HG02840 (cell line): ENCODE data around the gene VSIR.
A peak's percentile ranks its signal among the peaks of the same experiment; 100 is the strongest.

Source experiments
- ATAC-seq: cut with Tn5 transposase; IDR thresholded peaks from one replicate; pipeline ENCODE4 v1.9.1; 2021; ENCODE audit warnings: mild to moderate bottlenecking, moderate library complexity, moderate number of reproducible peaks; ENCODE audit not compliant: unreplicated experiment, low FRiP score

Gene VSIR

DNA sequence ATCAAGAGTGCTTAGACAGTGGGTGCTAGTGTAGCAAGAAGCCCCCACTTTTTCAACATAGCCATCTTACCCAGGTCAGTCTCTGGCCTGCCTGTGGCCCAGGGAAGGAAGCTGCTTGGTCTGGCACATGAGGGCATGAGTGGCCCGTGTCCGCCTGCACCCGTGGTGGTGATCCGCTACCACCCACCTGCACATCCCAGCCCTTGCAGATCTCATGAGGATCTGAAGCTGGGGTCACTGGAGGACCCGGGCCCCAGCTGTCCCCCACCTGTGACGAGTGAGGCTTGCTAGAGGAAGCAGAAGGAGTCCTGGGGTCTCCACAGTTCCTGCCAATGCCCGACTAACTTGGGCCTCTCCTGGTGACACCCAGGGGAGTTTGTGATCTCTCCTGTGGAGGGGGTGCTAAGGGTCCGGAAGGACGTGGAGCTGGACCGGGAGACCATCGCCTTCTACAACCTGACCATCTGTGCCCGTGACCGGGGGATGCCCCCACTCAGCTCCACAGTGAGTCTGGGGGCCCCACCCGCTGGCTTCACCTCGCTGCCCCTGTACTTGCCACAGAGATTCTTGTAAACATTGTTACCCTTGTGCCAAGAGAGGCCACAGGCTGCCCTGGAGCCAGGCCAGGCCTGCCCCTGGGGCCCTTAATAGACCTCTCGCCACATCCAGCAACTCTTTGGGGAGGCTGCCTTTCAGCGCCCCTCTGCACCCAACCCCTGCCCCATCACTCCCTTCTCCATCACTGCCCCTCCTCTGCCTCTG is 10.8 kb upstream of the VSIR start:
- no peak for ATAC-seq

DNA sequence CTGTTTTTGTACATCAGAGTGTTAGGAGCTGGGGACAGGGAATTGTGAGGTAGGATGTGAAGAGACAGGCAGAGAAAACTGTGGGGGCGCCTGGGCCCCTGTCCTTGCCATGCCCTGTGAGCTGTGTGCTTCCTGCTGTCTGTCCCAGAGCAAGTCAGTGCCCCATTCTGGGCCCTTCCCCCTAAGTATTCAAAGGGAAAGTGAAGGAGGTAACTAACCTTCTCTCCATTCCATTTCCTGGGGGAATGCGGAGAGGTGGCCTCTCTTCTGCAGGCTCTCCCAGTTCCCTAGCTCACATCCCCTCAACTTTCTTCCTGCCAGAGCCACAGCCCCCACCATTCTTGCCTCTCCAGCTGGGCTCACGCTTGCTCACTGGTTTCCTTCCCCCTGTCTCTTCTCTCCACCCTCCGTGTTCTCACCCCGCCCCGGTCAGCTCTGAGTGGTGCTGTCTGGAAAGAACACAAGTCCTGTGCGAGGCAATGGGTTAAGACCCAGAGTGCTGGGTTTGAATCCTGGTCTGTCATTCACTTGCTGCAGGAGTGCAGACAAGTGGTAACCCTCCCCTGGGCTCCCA is 9.7 kb upstream of the VSIR start:
- ATAC-seq: no peak

DNA sequence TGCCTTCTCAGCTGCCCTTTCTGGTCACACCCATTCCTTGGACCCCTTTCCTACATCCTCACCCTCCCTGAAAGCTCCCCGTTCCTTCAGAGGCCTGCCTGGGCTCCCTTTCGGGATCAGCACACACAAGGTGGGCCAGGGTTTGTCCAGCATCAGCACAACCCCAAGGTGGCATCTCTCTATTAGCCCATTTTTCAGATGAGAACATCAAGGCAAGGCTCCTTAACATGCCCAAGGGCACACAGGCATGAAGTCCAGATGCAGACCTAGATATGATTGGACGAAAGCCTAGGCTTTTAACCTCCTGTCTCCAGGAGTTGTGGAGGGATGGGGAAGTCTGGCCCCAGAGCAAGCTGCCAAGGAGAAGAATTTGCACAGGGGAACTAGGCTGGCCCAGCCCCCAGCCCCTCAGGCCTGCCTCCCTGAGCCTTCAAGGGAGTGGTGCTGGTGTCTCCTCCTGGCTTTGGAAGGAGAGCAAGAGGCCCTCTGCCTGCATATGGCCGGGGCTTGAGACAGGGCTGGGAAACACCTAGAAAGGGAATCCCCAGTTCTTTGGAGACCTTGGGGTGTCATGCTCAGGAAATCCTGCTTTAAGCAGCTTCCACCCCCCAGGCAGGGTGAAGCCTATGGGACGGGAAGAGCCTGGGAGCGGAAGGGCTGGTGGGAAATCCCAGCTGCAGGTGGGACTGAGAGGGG is 9.0 kb upstream of the VSIR start:
- no peak for ATAC-seq

DNA sequence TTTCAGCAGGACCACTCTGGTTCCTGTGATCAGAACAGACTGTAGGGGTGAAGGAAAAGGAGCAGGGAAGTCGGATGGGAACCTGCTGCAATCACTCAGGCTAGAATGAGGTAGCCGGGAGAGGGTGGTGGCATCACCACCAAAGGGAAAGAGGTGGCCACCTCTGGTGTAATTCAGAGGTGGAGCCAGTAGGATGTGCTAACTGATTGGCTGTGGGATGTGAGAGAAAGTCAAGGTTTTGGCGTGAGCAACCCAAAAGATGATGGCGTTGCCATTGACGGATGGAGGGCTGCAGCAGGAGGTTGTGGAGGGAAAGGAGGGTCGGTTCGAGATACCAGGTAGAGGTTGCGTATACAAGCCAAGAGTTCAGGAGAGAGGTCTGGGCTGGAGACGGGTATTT is 7.4 kb upstream of the VSIR start:
- ATAC-seq: no peak

DNA sequence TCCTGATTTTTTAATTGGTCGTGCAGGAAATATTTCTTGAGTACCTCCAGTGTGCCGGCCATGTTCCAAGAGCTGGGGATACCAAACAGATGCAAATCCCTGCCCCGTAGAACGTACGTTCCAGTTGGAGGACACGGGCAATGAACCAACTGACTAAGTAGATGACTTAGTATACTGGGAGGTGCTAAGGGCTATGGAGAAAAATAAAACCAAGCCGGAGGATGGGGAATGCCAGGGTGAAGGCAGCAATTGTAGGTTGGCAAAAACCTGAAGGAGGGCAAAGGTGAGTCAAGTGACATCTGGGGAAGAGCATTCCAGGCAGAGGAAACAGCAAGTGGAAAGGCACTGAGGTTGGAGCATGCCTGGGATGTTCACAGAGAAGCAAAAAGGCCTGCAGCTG is 6.8 kb upstream of the VSIR start:
- no peak for ATAC-seq

DNA sequence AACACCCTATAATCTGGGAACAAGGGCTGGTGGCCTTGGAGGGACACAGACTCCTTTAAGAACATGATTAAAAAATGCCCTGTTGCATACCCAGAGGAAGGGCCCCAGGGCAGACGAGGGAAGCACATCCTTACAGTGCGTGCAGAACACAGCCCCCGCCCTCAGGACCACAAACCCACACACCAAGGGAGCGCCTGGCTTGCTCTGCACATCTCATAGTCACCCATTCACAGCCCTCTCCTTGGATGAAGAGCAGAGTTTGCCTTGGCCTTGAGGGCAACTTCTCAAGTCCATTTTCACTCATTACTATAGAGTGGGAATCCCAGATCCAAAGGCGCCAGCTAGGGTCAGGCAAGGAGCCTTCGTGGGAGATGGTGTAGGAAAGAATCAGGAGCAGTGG is 6.3 kb upstream of the VSIR start:
- no peak for ATAC-seq

DNA sequence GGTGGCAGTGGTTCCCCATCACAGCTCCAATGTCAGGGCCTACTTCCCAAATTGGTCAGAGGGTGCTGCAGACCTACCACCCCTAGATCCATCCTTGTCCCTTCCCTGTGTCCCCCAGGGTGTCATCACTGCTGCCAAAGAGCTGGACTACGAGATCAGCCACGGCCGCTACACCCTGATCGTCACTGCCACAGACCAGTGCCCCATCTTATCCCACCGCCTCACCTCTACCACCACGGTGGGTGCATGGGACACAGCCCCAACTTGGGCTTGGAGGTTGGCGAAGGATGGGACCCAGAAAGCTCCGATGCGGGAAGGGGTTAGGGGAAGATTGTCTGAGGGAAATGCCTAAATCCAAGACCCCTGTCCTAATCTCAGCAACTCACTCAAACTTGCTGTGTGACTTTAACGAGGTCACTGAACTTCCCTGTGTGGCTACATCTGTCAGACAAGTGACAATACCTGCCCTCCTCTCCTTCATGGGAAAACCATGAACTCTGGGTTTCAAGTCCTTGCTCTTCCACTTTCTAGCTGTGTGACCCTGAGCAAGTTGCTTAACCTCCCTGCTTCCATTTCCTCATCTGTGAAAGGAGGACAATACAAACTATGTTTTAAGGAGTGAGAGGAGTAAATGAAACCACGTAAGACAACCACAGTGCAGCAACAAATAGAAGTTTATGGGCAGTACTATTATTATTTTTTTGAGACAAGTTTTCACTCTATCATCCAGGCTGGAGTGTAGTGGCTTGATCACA is 4.9 kb upstream of the VSIR start:
- ATAC-seq: no peak

DNA sequence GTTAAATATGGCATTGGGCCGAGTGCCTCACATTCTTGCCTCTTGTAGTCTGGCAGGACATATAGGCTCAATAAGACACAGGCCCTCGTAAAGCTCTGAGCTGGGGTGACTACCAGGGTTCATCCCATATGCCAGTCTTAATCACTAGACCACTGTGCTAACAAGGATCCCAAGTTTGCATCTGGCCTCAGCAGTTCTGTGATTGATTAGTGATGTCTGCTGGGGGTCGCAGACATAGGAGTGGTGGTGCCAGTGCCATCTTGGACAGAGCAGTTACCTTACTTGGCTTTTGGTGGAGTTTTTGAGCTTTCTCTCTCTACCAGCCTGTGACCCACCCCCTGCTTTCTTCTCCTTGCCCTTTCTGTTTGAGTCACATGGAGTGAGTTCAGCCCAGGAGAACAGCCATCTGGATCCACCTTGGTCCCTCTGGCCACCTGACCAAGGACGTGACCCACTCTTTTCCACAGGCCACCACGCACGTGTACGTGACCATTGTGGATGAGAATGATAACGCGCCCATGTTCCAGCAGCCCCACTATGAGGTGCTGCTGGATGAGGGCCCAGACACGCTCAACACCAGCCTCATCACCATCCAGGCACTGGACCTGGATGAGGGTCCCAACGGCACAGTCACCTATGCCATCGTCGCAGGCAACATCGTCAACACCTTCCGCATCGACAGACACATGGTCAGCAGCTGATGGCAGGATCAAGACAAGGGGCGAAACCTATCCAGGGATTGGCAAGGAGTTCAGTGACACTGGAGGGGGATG is 4.1 kb upstream of the VSIR start:
- ATAC-seq: no peak

DNA sequence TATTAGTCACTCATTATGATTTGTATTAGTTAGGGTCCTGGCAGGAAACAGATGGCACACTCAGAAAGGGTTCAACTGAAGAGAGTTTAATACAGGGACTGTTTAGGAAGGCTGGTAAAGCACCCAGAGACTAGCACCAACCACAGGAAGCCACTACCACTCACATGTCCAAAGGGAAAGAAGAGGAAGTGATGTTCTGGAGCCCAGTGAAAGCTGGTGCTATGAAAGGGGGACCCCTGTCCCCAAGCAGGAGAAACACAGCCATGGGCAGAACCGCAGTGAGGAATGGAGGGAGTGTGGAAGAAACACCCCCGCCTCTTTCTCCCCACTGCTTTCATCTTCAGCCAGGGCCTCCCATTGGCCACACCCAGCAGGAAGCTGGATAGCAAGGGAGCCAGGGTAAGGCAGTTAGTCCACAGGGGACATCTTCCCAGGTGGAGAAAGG is 3.2 kb upstream of the VSIR start:
- no peak for ATAC-seq

DNA sequence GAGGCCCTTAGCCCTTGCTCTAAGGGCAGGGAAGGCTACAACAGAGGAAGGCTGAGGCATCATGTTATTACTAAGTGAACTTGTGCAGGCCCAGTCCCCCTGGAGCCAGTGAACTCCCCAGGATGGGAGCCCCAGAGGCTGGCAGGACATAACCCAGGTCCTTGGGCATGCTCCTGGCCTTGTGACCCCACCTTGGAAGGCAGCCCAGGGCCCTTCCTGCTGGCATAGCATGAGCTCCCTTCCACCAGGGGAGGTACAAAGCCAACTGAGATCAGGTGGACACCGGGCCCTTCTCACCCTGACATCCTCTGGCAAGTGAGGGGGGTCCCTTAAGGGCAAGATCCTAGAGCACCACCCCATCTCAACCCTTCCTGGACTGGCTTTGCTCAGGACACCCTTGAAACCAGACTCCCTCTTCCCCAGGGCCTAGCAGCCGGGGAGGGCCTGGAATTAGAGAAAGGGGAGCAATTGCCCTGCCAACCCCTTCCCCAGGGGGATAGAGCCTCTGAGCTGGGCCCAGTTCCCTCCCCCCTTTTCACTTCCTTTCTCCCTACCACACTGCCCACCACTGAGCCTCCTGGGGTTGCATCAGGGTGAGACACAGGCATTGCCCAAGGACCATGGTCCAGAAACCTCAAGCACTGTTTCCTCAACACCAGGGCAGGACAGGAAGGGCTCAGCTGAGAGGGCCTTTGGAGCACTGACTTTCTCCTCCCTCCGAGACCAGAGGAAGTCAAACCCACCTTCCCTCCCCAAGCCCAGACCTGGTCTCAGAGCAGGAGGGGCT is 1.8 kb upstream of the VSIR start:
- ATAC-seq: no peak

DNA sequence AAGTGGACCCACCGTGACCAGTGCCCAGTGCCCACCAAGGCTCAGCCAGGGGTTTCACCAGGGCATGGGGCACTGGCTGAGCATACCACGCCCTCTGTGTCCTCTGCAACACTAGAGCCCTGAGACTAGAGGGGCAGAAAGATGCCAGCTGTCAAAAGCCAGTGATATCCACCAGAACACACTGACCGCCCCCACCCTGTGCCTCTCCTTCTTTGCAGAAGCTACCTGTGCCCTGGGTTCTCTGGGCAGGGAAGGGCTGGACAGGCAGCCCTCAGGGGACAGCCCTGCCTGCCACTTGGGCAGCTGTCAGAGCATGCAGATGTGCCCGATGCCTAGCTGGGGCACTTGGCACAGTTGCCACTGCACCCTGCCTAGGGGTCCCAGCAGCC is 494 bp downstream of the VSIR start:
- ATAC-seq: no peak

DNA sequence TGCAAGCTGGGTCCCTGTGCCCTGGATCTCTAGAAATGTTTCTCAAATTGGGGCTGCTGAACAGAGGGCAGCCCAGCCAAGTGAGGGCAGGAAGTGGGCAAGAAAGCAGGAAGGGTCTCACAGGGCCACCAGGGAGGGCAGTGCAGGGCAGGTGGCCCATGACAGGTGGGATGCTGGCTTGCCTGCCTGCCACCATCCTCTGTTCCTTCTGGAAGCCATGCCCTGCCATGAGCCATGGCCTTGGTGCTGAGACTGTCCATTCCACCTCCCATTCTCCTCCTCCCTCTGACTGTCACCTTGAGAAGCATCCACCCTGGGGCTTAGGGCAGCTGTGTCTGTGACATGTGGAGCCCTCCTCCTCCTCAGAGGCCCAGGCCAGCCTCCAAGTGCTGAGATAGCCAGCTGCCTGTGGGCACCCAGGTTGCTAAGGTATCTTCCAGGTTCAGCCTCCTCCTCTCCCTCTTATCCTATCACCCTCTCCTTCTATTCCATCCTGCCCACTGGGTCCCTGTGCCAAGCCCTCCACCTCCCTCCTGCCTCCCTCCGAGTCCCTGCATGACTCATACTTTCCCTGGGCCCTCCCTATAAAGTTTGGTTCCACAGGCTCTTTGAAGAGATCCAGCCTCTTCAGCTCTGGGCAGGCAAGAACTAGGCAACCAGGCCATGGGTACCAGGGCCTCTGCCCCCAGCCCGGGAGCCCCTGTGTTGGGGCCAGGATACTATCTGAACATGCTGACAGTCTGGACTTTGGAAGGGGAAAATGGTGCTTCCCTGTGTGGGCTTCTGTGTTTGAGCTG is 1.3 kb downstream of the VSIR start:
- no peak for ATAC-seq

DNA sequence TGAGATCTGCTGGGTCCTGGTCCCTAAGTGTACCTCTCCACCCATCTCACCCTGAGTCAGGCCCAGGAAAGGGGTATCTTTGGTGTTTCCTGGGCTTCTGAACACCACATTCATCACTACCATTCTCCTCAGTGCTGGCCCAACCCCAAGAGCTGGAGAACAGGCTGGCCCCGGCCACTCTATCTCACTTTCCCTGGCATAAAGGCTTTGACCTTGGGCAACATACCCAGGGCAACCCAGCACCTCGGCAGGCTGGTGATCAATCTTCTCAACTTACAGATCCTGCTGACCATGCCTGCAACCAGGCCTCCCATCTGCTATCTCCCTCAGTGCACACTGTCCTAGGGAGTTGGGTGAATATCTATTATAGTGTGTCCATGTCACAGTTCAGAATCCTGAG is 2.1 kb downstream of the VSIR start:
- ATAC-seq: no peak

DNA sequence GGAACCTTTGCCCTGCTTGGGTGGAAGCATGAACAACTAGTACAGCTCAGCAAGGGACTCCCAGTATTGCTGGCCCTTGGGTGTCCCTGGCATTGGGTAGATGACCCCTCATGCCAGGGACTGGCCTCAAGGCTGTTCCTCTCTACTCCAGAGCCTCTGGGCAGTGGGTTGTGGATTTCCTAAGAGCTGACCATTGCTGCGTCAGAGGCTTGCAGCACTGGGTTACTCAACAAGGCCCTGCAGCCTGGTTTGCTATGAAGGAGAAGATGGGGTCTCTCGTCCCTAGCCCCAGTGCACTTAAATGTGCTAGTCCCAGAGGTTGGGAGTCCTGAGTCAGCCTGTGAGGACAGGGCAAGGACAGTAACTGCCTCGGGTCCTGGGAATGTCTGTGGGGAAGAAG is 2.5 kb downstream of the VSIR start:
- ATAC-seq: no peak

DNA sequence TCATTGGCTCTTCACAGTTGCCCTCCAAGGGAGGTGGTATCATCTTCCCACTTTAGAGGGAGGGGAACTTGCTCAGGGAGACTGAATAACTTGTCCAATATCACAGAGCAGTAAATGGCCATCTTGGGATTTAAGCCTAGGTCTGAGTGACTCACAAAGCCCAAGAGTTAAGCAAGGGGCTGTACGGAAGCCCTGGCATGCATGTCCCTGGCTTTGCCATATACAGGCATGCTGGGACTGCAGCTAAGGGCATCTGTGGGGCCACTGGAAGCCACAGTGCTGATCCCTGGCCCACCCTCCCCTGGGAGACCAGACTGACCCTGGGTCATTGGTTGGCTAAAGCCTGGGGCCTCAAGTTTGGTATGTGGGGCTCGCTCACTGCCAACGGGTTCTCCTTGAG is 3.1 kb downstream of the VSIR start:
- ATAC-seq: no peak

DNA sequence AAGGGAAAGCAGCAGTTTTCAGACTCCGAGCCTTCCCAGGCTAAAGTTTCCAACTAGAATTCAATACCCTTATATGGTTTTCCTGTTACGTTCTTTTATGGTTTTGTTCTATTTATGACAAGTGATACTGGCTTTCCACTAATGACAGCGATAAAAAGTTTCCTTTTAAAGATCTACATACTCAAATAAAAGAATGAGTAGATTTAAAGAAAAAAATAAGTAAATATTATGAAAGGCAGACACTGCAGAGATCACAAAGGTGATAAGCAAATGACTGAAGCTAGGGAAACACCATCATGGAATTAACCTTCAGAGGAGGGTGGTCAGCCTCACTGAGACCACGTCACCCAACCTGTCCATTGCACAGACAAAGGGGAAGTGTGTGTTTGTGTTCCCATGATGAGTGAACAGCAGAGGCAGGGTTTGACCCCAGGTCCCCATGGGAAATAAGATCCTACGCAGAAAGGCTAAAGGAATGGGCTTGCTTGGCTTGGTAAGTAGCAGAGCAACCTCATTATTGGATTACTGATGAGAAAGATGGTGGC is 4.0 kb downstream of the VSIR start:
- peak; percentile 22 for ATAC-seq

DNA sequence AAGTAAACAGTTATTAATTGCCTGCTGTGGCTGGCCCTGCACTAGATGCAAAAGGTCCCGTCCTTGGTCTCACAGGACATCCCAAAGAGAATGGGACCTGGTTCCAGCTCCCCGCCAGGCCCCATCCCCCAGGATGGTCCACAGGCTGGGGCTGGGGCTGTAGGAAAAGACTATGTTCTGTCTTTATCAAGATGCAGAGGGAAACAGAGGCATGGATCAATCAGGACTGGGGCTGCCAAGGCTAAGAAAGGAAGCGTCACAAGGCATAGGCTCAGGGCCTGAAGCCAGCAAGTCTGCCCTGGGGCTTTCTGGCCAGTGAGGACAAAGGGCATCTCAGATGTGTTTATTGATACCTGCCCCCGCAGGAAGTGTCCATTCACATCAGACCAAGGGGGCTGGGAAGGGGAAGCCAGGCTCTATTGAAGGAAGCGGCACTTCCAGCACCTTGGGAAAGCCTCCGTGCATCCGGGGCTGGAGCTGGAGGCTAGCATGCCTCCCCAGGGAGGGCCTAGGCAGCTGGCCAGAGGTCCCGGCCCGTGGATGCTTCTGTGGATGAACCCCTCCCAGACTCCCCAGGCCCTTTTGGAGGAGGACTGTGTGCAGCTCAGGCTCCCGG is 5.8 kb downstream of the VSIR start:
- ATAC-seq: no peak

DNA sequence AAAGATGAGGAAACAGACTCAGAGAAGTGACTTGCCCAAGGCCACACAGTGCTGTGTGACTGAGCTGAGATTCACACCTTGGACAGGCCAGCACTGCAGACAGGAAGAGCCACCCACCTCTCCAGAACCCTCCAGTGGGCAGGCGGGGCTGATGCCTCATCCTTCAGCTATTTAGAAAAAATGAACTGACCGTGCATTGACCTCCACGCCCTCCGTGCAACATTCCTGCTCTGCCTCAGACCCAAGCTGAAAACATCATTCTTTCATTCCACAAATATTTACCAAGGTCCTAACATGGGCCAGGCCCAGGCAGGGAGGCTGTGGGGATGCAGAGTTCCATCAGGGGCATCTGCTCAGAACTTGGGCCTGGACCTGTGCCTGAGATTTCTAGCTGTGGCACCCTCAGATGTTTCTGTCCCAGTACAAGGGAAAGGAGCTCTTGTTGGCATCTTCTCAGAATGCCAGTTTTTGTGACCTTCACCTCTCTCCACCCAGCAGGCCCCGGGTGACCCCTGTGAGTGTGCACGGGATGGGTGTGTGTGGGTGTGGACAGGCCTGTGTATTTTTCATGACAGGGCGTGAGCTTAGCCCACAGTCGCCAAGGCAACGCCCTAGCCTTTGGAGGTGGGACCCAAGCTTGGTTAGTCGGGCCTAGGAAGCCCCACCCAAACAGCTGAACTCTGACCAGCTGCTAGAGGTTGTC is 6.5 kb downstream of the VSIR start:
- ATAC-seq: no peak
